ENCODE measurements around the gene COX10.
"Not testable (repeated sequence)": the region's sequence is repeated elsewhere in the genome, so short reads cannot be mapped to it uniquely, and the experiment has no call there.

The COX10 gene

DNA sequence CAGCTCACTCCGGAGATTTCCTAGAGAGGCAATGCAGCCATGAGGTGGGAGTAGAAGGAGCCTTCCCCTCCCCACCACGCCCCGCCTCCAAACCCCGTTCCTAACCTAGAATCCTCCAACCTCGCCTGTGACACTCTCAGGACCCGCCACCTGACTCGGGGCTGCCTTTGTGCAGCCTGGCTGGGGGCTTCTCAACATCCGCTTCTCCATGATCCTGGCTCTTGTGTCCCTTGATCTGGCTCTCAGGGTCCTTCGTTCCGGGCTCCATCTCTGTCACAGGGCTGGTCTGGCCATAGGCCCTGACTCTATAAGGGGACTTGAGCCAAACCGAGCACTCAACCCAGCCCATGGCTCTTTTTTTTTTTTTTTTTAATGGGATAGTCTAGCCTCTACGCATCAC lies 143.1 kb downstream of the COX10 start:
- Histone ChIP-seq H3K4me3 (ENCODE audit: insufficient read length, low read depth) (no peak overlapping the region), H3K27me3 (ENCODE audit: insufficient read depth, insufficient read length) (no peaks in the 10 kb centered on the region), H3K9ac (ENCODE audit: insufficient read length, low read depth) (no peak overlapping the region), H3K4me1 (ENCODE audit: insufficient read depth, insufficient read length) (no peaks in the 10 kb centered on the region), H3K9me3 (ENCODE audit: insufficient read depth, low read length) (peaks cover 12% of the 10 kb centered on the region; the same call in 1 of the 2 replicates), H3K36me3 (ENCODE audit: insufficient read depth, insufficient read length, low read length) (peaks cover 24% of the 10 kb centered on the region)
- no peak for TF ChIP-seq YY1 (IDR thresholded peaks at IDR 0.05; ENCODE audit: insufficient read depth, insufficient read length)
- TF ChIP-seq ZNF274 (IDR thresholded peaks at IDR 0.05; ENCODE audit: low read depth, low read length): no peak
- no peak for TF ChIP-seq SUZ12 (IDR thresholded peaks at IDR 0.05; ENCODE audit: extremely low read depth, insufficient read depth, insufficient read length)
- DNase-seq (ENCODE audit: low read depth, low spot score): no peak

DNA sequence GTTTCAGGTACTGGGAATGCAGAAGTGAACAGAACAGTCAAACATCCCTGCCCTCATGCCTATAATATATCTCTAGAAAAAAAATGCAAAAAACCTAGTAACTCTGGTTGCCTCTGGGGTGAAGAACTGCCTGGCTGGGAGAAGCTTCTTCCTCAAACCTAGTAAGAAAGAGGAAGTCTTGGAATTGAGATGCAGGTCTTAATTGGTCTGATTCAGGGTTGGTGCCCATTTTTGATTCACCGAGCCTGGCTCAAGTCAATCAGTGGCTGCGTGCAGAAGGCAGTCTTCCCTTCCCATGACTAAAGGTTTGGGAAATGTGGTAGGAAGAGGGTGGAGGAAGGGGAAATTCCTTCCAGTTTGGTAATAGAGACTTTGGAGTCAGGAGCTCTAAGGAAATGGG lies 145.0 kb downstream of the COX10 start:
- no peak overlapping the region for H3K4me3 ChIP-seq (ENCODE audit: insufficient read length, low read depth)
- TF ChIP-seq YY1 (IDR thresholded peaks at IDR 0.05; ENCODE audit: insufficient read depth, insufficient read length) (no peak), ZNF274 (IDR thresholded peaks at IDR 0.05; ENCODE audit: low read depth, low read length) (no peak), SUZ12 (IDR thresholded peaks at IDR 0.05; ENCODE audit: extremely low read depth, insufficient read depth, insufficient read length) (no peak)
- no peak overlapping the region for H3K9ac ChIP-seq (ENCODE audit: insufficient read length, low read depth)
- no peaks in the 10 kb centered on the region for H3K4me1 ChIP-seq (ENCODE audit: insufficient read depth, insufficient read length)
- DNase-seq (ENCODE audit: low read depth, low spot score): no peak
- peaks cover 12% of the 10 kb centered on the region; the same call in 1 of the 2 replicates for H3K9me3 ChIP-seq (ENCODE audit: insufficient read depth, low read length)
- H3K27me3 ChIP-seq (ENCODE audit: insufficient read depth, insufficient read length): no peaks in the 10 kb centered on the region
- peaks cover 15% of the 10 kb centered on the region for H3K36me3 ChIP-seq (ENCODE audit: insufficient read depth, insufficient read length, low read length)

DNA sequence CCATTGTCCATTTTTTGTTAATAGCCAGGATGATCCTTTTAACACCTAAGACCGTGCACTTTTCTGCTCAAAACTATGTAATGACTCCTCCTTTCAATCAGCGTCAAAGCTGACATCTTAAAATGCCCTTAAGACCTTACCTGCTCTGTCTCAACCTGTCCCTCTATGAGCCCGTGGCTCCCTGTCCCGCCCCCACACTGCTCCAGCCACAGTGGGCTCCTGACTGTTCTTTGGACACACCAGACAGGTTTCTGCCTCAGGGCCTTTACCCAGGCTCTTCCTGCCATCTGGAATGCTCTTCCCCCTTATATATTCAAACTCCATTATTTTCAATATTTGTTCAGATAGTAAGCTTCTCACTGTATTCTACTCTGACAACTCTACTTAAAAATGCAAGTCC lies 153.3 kb downstream of the COX10 start:
- no peaks in the 10 kb centered on the region for H3K27me3 ChIP-seq (ENCODE audit: insufficient read depth, insufficient read length)
- no peak overlapping the region for H3K4me3 ChIP-seq (ENCODE audit: insufficient read length, low read depth)
- no peak overlapping the region for H3K9ac ChIP-seq (ENCODE audit: insufficient read length, low read depth)
- no peaks in the 10 kb centered on the region for H3K36me3 ChIP-seq (ENCODE audit: insufficient read depth, insufficient read length, low read length)
- no peak for TF ChIP-seq YY1 (IDR thresholded peaks at IDR 0.05; ENCODE audit: insufficient read depth, insufficient read length)
- DNase-seq (ENCODE audit: low read depth, low spot score): no peak
- H3K9me3 ChIP-seq (ENCODE audit: insufficient read depth, low read length): no peaks in the 10 kb centered on the region
- no peaks in the 10 kb centered on the region for H3K4me1 ChIP-seq (ENCODE audit: insufficient read depth, insufficient read length)

DNA sequence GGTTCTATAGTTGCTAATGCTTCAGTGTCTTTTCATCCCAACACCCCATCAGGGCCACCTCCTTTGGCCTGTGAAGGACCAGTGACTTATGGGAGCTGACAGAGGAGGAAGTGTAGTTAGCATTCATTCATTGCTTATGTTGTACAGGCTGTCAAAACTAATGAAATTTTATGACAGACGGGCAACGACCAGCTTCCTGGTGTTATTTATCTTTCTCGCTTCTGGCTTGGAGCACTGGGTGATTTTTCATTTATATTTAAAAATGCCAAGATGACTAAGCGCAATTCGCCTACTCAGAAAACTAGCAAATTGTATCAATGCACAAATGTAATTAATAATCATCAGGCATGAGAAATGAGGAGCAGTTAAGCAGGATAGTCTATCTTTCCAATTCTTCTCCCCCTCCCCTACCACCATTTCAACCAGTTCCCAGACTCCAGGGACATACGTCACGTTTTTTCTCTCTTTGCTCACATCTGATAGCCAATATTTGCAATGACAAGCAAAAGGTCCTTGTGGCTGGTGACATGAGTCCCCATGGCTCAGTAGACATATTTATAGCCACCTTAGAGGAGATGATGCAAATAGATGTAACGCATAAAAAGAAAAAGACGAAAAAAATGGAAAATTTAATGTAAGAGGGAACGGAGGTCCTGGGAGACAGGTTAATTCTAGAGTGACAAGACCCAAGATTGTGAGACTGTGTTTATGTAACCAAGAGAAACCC lies 156.1 kb downstream of the COX10 start:
- no peak for DNase-seq (ENCODE audit: low read depth, low spot score)
- TF ChIP-seq YY1 (IDR thresholded peaks at IDR 0.05; ENCODE audit: insufficient read depth, insufficient read length): no peak
- no peak for TF ChIP-seq ZNF274 (IDR thresholded peaks at IDR 0.05; ENCODE audit: low read depth, low read length)
- no peak for TF ChIP-seq SUZ12 (IDR thresholded peaks at IDR 0.05; ENCODE audit: extremely low read depth, insufficient read depth, insufficient read length)

DNA sequence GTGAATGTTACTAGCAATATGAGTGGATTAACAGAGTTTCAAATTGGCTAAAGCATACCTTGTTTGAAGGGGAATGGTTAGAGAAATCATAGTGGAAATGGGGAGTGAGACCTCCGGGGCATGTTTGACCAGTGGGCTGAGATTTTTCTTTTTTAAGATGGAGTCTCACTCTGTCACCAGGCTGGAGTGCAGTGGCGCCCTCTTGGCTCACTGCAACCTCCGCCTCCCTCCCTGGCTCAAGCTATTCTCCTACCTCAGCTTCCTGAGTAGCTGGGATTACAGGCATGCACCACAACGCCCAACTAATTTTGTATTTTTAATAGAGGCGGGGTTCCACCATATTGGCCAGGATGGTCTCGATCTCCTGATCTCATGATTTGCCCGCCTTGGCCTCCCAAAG lies 157.7 kb downstream of the COX10 start:
- H3K27me3 ChIP-seq (ENCODE audit: insufficient read depth, insufficient read length): no peaks in the 10 kb centered on the region
- H3K9ac ChIP-seq (ENCODE audit: insufficient read length, low read depth): no peak overlapping the region
- no peaks in the 10 kb centered on the region for H3K9me3 ChIP-seq (ENCODE audit: insufficient read depth, low read length)
- no peaks in the 10 kb centered on the region for H3K36me3 ChIP-seq (ENCODE audit: insufficient read depth, insufficient read length, low read length)
- TF ChIP-seq YY1 (IDR thresholded peaks at IDR 0.05; ENCODE audit: insufficient read depth, insufficient read length) (no peak), ZNF274 (IDR thresholded peaks at IDR 0.05; ENCODE audit: low read depth, low read length) (no peak), SUZ12 (IDR thresholded peaks at IDR 0.05; ENCODE audit: extremely low read depth, insufficient read depth, insufficient read length) (no peak)
- no peak for DNase-seq (ENCODE audit: low read depth, low spot score)
- no peaks in the 10 kb centered on the region for H3K4me1 ChIP-seq (ENCODE audit: insufficient read depth, insufficient read length)
- no peak overlapping the region for H3K4me3 ChIP-seq (ENCODE audit: insufficient read length, low read depth)

More for the DNA sequence above, 156.1 kb downstream of the COX10 start:
- Histone ChIP-seq H3K9me3 (ENCODE audit: insufficient read depth, low read length) (no peaks in the 10 kb centered on the region), H3K27me3 (ENCODE audit: insufficient read depth, insufficient read length) (no peaks in the 10 kb centered on the region), H3K4me1 (ENCODE audit: insufficient read depth, insufficient read length) (no peaks in the 10 kb centered on the region), H3K36me3 (ENCODE audit: insufficient read depth, insufficient read length, low read length) (no peaks in the 10 kb centered on the region), H3K4me3 (ENCODE audit: insufficient read length, low read depth) (no peak overlapping the region), H3K9ac (ENCODE audit: insufficient read length, low read depth) (no peak overlapping the region)

DNA sequence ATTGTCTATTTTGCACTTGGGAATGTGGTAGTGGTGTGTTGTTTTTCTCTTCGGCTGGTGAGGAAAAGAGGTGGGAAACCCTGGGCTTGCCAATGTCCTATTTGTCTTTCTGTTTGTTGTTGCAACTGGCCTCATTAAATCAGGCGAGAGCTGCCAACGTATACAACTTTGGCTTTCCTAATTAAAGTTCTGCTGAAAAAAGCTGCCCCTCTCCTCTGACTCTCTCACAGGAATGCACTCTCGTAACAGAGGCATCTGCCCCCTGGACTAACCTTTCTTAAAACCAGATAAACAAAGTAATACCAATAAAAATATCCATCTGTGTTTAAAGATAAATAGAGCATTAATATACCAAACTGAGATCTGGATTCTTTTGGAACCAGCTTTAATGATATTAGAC lies 159.6 kb downstream of the COX10 start:
- no peaks in the 10 kb centered on the region for H3K4me1 ChIP-seq (ENCODE audit: insufficient read depth, insufficient read length)
- H3K36me3 ChIP-seq (ENCODE audit: insufficient read depth, insufficient read length, low read length): no peaks in the 10 kb centered on the region
- no peaks in the 10 kb centered on the region for H3K9me3 ChIP-seq (ENCODE audit: insufficient read depth, low read length)
- no peaks in the 10 kb centered on the region for H3K27me3 ChIP-seq (ENCODE audit: insufficient read depth, insufficient read length)
- no peak for TF ChIP-seq YY1 (IDR thresholded peaks at IDR 0.05; ENCODE audit: insufficient read depth, insufficient read length)
- no peak for TF ChIP-seq SUZ12 (IDR thresholded peaks at IDR 0.05; ENCODE audit: extremely low read depth, insufficient read depth, insufficient read length)
- TF ChIP-seq ZNF274 (IDR thresholded peaks at IDR 0.05; ENCODE audit: low read depth, low read length): no peak
- H3K4me3 ChIP-seq (ENCODE audit: insufficient read length, low read depth): no peak overlapping the region
- H3K9ac ChIP-seq (ENCODE audit: insufficient read length, low read depth): no peak overlapping the region
- no peak for DNase-seq (ENCODE audit: low read depth, low spot score)

DNA sequence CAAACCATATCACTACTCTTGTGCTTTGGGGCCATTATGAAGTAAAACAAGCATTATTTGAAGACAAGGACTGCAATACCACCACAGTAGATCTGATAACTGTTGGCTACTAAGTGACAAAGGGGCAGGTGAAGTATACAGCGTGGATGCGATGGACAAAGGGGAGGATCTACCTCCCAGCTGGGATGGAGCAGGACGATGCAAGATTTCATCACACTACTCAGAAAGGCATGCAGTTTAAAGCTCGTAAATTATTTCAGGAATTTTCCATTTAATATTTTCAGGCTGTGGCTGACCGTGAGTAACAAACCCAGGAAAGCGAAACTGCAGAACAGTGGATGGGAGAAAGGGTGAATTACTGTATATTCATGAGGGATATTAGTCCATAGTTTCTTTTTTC lies 161.9 kb downstream of the COX10 start:
- not testable (repeated sequence) for H3K27me3 ChIP-seq (ENCODE audit: insufficient read depth, insufficient read length); DNase-seq (ENCODE audit: low read depth, low spot score); H3K9me3 ChIP-seq (ENCODE audit: insufficient read depth, low read length); H3K4me1 ChIP-seq (ENCODE audit: insufficient read depth, insufficient read length); H3K4me3 ChIP-seq (ENCODE audit: insufficient read length, low read depth); H3K9ac ChIP-seq (ENCODE audit: insufficient read length, low read depth); H3K36me3 ChIP-seq (ENCODE audit: insufficient read depth, insufficient read length, low read length)

DNA sequence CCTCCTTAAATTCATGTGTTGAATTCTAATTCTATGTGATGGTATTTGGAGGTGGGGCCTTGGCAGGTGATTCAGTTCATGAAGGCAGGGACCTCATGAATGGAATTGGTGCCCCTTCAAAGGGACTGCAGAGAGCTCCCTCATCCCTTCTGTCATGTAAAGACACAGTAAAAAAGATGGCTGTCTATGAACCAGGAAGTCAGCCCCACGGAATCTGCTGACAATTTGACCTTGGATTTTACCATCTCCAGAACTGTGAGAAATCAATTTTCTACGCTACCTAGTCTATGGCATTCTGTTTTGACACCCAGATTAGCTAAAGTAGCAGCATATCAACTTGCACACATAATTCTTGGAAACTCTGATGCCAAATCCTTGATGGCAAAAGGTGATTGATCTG lies 165.7 kb downstream of the COX10 start:
- H3K36me3 ChIP-seq (ENCODE audit: insufficient read depth, insufficient read length, low read length); H3K27me3 ChIP-seq (ENCODE audit: insufficient read depth, insufficient read length); H3K9me3 ChIP-seq (ENCODE audit: insufficient read depth, low read length); DNase-seq (ENCODE audit: low read depth, low spot score); H3K4me3 ChIP-seq (ENCODE audit: insufficient read length, low read depth); H3K9ac ChIP-seq (ENCODE audit: insufficient read length, low read depth); H3K4me1 ChIP-seq (ENCODE audit: insufficient read depth, insufficient read length): not testable (repeated sequence)

DNA sequence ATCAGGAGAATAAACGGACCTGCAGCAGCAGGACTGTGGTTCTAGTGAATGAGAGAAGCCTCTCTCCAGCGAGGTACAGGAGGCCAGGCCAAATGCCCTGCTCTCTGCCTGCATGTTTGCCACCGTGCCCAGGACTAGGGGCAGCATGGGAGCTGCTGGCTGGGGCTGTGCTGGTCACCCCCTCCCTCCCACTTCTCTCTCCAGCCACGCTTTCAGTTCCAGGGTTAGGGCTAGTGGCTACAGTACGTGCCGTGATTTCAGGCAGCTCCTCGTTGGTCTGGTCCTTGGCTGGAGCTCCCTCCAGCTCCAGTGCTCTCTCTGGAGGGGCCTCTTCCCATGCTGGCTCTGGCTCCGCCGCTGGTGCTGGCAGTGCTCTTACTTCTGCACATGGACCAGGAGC lies 166.7 kb downstream of the COX10 start:
- H3K9ac ChIP-seq (ENCODE audit: insufficient read length, low read depth); H3K9me3 ChIP-seq (ENCODE audit: insufficient read depth, low read length); DNase-seq (ENCODE audit: low read depth, low spot score); H3K36me3 ChIP-seq (ENCODE audit: insufficient read depth, insufficient read length, low read length); H3K27me3 ChIP-seq (ENCODE audit: insufficient read depth, insufficient read length); H3K4me1 ChIP-seq (ENCODE audit: insufficient read depth, insufficient read length); H3K4me3 ChIP-seq (ENCODE audit: insufficient read length, low read depth): not testable (repeated sequence)

DNA sequence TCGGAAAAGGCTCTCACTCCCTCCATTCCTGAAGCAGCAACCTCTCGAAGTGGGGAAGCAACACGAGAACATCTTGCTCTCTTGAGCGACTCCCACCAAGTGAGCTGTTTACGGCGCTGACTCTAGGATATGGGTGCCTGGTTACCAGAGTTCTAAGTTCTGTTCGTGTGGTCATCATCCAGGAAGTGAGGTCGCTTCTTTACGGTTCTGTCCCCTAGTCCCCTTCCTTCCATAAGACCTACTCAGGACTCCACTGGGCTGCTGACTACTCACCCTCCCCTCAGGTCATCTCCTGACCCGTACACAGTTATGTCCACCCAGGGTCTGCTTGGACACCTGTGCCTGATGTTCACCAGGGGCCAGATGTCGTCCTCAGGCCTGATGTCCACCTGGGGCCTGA lies 167.5 kb downstream of the COX10 start, which contains the start of gene CDRT15:
CDRT15 (minus strand) TSS at position 101 of the 400 bp plus-strand sequence; CDS start at position 72, 29 bp downstream.
- not testable (repeated sequence) for H3K4me3 ChIP-seq (ENCODE audit: insufficient read length, low read depth); H3K9ac ChIP-seq (ENCODE audit: insufficient read length, low read depth); H3K9me3 ChIP-seq (ENCODE audit: insufficient read depth, low read length); H3K27me3 ChIP-seq (ENCODE audit: insufficient read depth, insufficient read length); H3K36me3 ChIP-seq (ENCODE audit: insufficient read depth, insufficient read length, low read length); H3K4me1 ChIP-seq (ENCODE audit: insufficient read depth, insufficient read length); DNase-seq (ENCODE audit: low read depth, low spot score)

DNA sequence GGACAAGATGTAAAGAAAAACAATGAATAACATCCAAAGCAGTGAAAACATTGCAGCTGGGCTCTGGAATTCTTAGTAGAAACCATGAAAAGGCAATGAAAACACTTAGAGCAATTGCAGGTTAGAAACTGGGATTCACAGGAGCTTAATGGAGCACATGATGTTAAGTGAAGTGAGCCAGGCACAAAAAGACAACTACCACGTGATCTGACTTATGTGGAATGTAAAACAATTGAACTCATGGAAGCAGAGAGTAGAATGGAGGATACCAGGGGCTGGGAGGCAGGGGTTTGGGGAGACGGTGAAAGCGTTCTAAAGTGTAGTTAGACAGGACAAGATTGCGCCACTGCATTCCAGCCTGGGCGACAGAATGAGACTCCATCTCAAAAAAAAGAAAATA lies 170.0 kb downstream of the COX10 start:
- H3K4me1 ChIP-seq (ENCODE audit: insufficient read depth, insufficient read length); H3K27me3 ChIP-seq (ENCODE audit: insufficient read depth, insufficient read length); H3K9ac ChIP-seq (ENCODE audit: insufficient read length, low read depth); H3K9me3 ChIP-seq (ENCODE audit: insufficient read depth, low read length); H3K4me3 ChIP-seq (ENCODE audit: insufficient read length, low read depth); DNase-seq (ENCODE audit: low read depth, low spot score); H3K36me3 ChIP-seq (ENCODE audit: insufficient read depth, insufficient read length, low read length): not testable (repeated sequence)

Measured in NT2/D1 (cell line).